Measurements from ENCODE around the gene RHEB.

- TF ChIP-seq NFYB (CRISPR knock-in tag; IDR thresholded peaks at IDR 0.05) (no peak), ZNF558 (CRISPR knock-in tag; IDR thresholded peaks at IDR 0.05; ENCODE audit: borderline replicate concordance) (no peak)
These were observed 78.8 kb downstream of the RHEB start for GRCh38 chr7:151440799-151441445.

Data from HepG2 (cell line).